GM10847 (cell line): ENCODE results near the gene FYTTD1.
A peak's percentile ranks its signal among the peaks of the same experiment; 100 is the strongest.

Source experiments
- POLR2A ChIP-seq: IDR thresholded peaks from 2 replicates; pipeline ENCODE4 v1.6.1; 2011; ENCODE audit not compliant: insufficient read length; ENCODE audit errors: extremely low read depth

FYTTD1 gene, protein sequence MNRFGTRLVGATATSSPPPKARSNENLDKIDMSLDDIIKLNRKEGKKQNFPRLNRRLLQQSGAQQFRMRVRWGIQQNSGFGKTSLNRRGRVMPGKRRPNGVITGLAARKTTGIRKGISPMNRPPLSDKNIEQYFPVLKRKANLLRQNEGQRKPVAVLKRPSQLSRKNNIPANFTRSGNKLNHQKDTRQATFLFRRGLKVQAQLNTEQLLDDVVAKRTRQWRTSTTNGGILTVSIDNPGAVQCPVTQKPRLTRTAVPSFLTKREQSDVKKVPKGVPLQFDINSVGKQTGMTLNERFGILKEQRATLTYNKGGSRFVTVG

DNA sequence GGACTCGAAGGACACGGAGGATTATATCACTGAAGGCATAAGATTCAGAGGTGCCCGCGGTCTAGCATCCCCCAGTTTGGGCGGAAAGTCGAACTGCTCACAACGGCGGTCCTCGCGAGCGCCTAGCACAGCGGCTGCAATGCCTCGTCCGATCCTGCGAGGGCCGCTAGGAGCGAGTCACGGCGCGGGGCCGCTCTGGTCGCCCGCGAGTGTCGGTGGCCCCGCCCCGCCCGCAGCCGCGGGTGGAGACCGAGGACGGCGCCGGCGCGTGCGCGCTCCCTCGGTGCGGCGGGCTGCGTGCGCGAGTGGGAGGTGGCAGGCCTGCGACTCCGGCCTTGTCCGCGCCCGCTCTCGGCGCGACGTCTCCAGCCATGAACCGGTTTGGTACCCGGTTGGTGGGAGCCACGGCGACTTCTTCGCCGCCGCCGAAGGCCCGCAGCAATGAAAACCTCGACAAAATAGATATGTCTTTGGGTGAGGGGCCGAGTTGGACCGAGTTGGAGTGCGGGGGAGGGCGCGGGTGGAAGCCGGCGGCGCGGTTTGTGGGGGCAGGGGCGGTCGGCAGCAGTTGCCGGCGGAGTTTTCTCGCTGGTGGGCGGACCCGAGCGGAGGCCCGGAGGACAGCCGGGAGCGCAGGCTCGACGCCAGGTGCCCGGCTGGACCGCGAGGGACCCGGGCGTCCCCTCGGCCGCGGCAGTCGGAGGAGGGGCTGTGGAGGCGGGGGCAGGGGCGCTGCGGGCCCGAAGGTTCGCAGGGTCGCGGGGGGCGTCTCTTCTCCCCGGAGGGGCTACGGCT is at the start of gene FYTTD1:
Gene FYTTD1, plus strand, starts transcription at position 283 of the 795 bp plus-strand sequence. Its CDS starts 89 bp downstream, at position 372.
- TF ChIP-seq POLR2A: no peak

DNA sequence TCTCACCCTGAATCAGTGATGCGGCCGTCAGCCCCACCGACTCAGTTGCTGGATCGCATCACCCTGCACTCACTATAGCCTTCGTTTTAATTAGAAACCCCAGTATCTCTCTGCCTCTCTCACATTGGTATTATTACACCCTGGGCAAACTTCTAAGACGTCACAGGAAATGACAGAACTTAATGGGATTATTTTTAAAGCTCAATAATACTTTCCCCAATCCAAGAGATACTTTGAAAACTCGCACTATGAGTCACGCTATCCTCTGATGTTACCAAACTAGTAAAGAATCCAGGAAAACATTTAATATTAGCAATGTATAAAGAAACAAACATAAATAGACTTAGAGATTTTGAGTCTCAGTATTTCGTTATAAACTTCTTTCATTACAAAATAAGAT is 49.6 kb upstream of the FYTTD1 start:
- TF ChIP-seq POLR2A: no peak

DNA sequence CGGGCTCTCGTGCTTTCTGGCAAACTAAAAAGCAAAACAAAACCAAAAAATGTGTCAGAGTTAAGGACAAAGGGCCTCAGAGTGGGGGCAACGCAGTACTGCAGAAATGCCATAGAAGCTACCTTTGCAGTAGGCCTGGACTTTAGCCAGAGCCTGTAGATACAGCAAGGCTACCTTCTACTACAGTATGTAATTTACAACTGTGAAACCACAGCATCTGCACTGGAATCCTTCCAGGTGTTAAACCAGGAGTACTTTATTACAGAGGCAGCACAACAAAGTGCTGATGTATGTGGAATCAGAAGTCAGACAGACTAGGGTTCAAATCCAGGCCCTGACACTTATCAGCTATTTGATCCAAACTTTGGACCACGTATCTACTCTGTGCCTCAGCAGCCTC is 47.8 kb upstream of the FYTTD1 start:
- no peak for TF ChIP-seq POLR2A

DNA sequence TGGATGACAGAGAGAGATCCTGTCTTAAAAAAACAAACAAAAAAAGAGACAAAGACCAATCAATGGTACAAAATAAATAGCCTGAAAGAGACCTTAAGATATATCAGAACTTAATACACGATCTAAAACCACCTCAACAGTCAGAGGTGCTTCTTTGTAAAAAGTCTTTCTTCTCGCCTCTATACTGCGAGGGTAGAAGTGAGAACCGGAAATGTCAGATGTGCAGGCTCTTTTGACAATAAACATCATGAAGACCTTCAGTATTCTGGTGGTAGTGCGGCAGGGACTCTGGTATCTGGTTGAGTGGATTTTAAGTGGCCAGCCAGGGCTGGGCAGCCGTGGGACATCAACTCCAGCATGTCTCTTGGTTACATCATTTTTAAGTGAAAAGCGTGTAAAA is 43.0 kb upstream of the FYTTD1 start:
- no peak for TF ChIP-seq POLR2A

DNA sequence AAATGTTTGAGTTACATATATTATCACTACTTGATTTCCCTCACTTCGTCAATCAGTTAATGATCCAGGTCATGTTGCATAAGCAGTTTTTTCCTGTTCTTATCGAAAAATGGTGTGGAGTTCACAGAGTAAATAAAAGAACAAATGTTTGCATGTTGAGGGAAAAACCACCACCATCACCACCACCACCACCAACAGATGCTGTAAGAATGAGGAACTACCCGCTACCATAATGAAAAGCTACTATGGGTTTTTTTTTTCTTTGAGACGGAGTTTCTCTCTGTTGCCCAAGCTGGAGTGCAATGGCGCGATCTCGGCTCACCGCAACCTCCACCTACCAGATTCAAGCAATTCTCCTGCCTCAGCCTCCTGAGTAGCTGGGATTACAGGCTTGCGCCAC is 40.5 kb upstream of the FYTTD1 start:
- TF ChIP-seq POLR2A: no peak

DNA sequence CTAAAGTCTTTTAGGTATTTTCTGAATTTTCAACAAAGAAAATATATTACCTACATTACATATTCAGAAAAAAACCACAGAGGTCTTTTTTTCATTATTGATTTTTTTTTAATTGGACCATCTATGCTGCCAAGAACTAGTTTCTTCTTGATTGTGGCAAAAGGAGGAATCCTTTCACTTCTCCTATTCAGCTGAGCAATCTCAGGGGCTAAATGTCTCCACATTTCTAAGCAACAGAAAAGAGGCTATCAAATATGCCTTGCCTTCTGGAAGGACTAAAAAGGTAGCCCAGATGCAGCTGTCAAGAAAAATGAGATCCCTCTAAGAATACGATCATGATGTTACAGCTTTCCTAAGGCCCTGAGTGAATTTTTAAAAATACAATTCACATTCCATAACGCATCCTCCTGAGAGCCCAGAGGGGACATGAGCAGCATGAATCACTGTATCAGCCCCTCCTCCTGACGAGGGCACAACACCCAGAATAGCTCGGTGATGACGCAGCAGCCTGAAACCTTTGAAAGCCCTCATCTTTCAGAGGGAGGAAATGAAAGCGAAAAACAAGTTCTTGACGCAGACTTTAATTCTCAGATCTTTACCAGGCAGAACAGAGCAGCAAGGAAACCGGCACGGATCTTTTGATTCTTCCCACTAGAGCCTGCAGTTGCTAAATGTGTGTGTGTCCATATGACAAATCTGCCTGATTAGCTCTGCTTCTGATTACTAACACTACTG is 37.5 kb upstream of the FYTTD1 start:
- TF ChIP-seq POLR2A: no peak

DNA sequence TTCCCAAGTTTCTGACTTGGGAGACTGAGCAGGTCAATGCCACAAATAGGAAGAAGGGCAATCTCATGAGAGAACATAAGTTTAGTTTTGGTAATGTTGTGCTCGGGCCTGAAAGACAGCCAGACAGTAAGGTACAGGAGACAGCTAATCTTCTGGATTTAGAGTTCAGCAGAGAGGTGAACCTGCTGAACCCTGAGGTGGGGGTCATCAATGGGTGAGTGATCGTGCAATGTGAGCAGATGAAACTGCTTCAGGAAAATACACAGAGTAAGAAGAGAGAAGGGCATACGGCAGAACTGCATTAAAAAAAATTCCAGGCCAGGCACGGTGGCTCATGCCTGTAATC is 36.2 kb upstream of the FYTTD1 start:
- TF ChIP-seq POLR2A: no peak

DNA sequence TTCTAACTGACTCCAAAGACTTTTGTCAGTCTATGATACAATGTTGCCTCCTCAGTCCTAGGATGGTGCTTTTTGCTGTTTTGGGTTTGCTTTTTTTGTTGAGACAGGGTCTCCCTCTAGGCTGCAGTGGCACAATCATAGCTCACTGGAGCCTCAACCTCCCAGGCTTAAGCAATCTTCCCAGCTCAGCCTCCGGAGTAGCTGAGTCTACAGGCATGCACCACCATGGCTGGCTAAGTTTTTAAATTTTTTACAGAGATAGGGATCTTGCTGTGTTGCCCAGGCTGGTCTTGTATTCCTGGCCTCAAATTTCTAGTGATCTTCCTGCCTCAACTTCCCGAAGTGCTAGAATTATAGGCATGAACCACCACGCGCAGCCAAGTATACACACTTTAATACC is 35.4 kb upstream of the FYTTD1 start:
- no peak for TF ChIP-seq POLR2A

DNA sequence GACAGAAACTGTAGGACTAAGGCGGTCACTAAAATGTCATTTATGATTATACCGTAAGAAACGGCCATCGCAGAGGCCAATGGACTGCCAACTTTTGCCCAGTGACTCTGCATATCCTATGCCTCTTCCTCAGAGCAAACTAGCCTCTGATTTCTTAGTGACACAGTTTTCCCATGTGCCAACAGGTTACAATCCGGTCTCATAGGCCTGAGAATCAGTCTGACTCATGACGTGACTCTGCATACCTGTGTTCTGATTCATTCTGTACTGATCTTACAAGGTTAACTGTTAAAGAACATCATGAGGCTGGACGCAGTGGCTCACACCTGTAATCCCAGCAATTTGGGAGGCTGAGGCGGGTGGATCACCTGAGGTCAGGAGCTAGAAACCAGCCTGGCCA is 30.8 kb upstream of the FYTTD1 start:
- TF ChIP-seq POLR2A: no peak

DNA sequence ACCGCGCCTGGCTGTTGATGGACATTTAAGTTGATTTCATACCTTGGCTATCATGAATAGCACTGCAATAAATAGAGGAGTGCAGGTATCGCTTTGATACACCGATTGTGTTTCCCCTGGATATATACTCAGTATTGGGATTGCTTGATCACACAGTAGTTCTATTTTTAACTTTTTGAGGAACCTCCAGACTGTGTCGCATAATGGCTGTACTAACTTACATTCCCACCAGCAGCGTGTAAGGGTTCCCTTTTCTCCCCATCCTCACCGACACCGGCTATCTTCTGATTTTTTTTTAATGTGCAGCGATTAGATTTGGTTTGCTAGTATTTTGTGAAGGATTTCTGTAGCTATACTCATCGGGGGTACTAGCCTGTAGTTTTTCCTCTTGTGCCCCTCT is 29.0 kb upstream of the FYTTD1 start:
- no peak for TF ChIP-seq POLR2A

DNA sequence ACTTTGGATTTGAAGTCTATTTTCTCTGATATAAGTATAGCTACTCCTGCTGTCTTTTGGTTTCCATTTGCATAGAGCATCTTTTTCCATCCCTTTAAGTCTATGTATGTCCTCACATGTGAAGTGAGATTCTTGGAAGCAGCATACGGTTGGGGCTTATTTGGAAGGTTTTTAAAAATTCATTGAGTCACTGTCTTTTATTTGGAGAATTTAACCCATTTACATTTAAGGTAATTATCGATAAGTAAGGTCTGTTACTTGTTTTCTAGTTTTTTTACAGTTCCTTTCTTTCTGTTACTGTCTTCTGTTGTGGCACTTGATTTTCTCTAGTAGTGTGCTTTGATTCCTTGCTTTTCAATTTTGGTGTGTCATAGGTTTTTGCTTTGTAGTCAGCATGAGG is 26.9 kb upstream of the FYTTD1 start:
- no peak for TF ChIP-seq POLR2A

DNA sequence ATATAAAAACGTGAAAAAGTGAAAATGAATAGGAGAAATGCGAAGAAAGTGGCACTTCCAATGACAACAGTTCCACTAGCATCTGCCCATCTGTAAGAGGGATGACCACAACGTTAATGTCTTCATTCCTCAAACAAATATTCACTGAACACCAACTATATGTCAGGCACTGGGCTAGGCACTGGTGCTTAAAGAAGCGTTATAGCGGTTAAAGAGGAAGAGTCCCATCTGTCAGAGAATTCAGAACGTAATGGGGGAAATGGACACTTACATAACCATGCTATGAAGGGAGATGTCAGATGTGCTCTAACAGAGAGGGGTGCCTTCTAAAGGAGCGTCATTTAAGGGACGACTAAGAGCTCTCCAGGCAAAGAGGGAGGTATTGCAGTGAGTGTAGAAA is 21.2 kb upstream of the FYTTD1 start:
- no peak for TF ChIP-seq POLR2A

DNA sequence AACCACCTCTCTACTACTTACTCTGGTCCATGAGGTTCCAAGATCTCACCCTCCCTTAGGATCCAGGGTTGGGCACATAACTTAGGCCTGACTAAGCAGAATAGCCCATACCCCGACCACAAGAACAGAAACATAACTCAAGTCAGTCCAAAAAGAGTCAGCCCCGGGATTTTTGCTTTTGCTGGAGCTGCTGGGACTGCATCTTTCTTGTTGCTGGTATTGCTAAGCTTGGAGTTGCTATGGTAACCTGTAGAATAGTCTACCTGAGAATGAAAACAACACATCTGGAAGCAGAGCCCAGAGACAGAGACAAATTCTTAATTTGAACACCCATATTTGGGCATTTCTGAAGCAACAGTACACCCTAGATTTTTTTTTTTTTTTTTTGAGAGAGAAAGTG is 19.5 kb upstream of the FYTTD1 start:
- TF ChIP-seq POLR2A: no peak

DNA sequence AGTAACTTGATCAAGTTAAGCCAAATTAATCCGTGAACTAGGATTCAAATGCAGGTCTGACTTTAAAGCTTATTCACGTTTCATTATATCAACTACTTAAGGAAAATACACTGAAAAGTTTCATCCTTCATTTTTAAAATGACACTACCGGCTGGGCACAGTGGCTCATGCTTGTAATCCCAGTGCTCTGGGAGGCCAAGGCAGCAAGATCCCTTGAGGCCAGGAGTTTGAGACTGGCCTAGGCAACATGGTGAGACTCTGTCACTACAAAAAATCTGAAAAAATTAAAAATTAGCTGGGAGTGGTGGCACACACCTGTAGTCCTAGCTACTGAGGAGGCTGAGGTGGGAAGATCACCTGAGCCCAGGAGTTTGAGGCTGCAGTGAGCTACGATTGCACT is 16.6 kb upstream of the FYTTD1 start:
- no peak for TF ChIP-seq POLR2A

DNA sequence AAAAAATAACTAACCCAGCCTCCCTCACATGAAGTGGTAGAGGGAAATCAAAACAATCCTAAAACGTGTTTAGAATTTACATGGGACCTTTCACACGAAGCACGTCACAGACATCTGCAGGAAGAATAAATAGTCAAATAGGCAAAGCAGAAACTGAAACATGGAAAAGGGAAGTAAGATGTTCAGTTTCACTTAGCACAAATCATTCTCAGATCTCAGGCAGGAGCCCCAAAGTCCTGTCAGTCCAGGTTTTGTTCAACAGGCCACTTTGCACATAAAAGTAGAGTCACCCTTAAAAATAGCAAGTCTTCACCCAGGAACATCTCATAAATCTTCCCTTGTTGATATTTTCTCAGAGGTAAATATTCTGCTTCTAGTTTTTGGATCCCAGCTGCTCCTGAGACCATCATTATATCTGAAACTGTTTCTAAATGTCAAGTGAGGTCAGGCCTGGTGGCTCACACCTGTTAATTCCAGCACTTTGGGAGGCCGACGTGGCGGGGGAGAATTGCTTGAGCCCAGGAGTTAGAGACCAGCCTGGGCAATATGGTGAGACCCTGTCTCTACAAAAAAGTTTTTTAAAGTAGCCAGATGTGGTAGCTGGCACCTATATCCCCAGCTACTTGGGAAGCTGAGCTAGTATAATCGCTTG is 14.9 kb upstream of the FYTTD1 start:
- TF ChIP-seq POLR2A: peak; percentile 14
